HG03520 (cell line): Measurements from ENCODE around the gene TCTN1.

Experiments
- ATAC-seq: cut with Tn5 transposase; IDR thresholded peaks from one replicate; pipeline ENCODE4 v1.9.1; 2021; ENCODE audit warnings: mild to moderate bottlenecking, moderate library complexity; ENCODE audit not compliant: unreplicated experiment

The TCTN1 gene

GRCh38 chr12:110677982-110678381, 64.1 kb downstream of the TCTN1 start:
- no peak for ATAC-seq

DNA sequence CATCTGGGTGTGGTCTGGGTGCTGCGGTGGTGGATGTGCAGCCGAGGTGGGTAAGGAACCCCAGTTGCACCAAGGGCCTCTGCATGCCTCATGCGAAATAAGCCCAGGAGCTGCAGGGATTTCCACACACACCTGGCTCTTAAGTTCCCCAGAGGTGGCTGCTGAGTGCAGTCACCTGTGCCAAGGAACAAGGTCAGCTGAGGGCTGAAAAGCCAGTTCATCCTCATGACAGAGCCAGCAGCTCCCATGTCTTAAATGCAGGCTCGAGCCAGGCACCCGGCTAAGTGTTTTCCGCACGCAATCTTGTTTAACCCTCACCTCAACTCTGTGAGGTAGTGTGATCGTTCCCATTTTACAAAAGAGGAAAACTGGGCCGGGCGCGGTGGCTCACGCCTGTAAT, 65.3 kb downstream of the TCTN1 start:
- ATAC-seq = no peak

DNA sequence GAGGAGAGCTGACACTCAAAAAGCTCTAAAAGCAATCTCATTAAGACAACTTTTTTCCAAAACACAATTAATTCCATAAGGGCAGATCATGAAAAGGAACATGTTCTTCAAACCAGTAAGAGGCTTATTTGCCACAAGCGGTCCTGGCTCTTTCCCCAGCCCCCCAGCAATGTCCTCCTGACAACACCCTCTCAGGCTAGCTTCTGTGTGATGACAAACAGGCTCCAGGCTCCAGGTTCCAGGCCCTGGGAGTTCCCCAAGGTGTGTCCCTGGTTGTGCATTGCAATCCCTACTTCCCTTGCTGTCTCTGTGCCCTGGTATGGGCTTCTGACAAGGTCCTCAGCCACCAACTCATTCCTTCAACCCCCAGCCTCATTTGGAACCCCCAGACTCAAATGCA, 66.1 kb downstream of the TCTN1 start:
- ATAC-seq = no peak

GRCh38 chr12:110683888-110684287, 70.0 kb downstream of the TCTN1 start:
- ATAC-seq = no peak

DNA sequence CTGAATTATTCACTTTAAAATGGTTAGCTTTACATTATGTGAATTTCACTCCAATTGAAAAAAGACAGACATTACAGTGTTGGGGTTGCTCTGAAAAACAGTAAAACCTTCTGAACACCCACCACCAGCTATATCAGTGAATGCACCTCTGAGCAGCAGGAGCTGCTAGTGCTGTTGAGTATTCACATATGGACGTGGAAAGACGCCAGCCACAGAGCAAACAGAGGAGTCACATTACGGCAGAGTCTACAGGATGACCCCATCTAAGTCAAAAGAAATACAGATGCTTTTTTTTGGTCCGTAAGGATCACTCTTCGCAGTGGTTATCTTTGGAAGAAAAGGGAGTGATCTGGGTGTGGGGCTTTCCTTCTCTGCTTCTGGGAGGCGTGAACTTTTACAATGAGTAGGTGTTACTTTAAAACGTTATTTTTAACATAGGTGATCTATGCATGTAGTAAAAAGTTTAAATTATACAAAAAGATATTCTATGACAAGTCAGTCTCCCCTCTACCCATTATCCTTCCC, 70.4 kb downstream of the TCTN1 start:
- ATAC-seq = no peak

- ATAC-seq = no peak
Observed at GRCh38 chr12:110686294-110686903, 72.5 kb downstream of the TCTN1 start.

DNA sequence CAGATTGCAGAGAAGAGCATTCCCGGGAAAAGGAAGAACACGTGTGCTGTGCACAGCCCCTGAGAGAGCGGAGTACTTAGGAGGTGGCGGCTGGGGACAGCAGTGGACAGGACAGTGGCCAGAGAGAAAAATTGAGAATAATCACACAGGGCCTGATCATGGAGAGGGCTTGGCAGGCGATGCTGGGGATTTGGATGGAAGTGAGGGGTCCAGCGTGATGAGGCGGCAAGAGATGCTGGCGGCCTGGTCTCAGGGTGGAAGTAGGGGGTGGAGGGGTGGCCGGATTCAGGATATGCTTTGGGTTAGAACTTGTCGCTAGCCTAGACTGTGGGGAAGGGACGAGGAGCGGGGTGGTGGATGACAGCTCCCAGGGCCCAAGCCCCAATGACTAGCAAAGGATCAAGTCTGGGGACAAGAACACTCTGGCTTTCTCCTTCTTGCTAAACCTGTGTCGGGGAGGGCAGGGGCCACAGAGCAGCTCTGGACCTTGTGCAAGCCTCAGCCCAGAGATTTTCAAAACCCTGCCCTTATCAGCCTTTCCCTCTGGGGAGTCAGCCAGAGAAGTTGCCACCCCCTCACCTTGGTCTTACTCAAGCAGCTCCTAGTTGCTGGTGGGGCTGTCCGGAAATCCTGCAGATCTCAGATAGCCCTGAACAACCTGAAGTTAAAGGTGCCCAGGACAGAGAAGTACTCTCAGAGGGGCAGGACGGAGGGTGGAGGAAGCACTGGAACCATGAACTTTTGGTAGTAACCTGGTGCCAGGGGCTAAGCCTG, 73.7 kb downstream of the TCTN1 start:
- ATAC-seq = no peak

DNA sequence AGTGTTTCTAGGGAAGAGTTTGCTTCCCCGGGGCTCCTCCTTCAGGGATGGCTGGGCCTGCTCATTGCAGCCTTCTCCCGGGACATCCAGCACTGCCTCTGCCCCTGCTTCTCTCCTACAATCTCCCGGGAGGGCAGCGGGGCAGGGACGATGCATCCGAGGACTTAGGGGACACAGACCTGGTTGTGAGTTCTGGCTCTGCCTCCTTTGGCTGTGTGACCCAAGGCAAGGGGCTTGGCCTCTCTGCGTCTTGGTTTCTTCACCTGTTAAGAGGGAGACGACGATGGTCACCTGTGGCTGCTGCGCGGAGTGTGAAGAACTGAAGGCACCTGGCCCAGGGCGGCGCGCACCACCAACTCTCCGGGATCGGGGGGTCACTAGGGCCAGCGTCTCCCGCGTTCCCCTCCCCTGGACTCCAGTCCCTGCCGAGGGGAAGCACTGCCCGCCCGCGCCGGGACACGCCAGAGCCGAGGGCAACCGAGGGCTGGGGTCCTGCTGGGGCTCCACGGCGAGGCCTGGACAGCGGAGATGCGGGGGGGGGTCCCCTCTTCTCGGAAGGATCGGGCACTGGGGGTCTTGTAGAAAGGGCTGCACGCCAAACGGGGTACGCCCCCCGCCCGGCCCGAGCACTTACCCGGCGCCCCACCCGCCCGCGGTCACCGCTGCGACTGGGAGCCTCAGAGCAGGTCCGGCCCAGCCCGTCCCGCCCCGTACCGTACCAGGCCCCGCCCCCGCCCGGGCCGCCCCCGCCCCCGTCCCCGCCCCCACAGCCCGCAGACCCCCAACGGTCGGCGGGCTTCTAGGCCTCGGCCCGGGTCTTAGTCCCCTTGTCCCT, 74.7 kb downstream of the TCTN1 start, which contains the start of gene HVCN1:
HVCN1 (minus strand) TSS at position 670 of the 835 bp plus-strand sequence. CDS start 5,870 bp downstream, outside the sequence.
- no peak for ATAC-seq

DNA sequence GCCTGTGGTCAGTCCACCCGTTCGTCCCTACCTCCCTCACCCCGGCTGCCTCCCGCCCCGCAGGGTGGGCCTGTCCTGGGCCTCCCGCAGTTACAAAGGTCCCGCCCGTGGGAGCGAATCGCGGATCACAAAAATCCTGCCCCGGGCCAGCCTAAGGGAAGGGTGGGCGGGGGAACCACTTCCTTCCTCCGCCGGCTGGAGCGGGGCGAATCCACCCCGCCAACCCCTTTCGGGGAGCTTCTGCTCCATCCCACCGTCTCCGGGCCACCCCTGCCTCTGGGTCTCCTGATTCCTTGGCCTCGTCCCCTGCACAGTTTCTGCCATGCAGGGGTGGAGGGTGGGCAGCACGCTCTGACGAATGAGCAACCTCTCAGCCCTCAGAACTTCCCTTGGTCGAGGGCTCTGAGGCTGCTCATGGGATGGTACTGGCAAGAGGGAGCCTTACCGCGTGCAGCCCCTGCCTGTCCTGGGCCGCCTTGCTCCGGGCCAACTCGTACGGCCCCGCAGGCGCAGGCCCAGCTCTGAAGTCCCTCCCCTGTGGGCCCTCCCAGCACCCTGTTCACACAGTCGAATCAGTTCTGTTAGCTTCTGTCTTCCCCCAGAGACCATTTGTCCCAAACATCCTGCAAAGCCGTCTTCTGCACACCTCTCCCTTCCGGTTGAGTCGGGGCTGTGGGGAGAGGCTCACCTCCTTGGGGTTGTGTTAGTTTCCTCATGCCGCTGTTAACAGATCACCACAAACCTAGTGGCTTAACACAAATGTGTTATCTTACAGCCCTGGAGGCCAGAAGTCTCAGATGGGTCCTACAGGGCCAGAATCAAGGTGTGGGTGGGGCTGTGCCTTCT, 75.6 kb downstream of the TCTN1 start:
- no peak for ATAC-seq

DNA sequence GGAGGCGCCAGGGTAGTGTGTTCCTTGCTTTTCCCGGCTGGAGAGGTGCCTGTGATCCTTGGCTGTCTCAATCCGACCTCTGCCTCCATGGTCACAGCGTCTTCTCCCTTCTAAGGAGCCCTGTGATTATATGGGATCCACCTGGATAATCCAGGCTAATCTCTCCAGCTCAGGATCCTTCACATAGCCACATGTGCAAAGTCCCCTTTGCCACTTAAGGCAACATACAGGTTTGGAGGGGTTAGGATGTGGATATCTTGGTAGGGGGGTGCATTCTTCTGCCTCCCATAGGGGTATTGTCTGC, 76.2 kb downstream of the TCTN1 start:
- ATAC-seq = no peak

- no peak for ATAC-seq
Observed at GRCh38 chr12:110693731-110694130, 79.8 kb downstream of the TCTN1 start.

GRCh38 chr12:110694330-110694901, 80.5 kb downstream of the TCTN1 start:
- ATAC-seq = no peak

- no peak for ATAC-seq
Observed at GRCh38 chr12:110696283-110696682, 82.4 kb downstream of the TCTN1 start.

DNA sequence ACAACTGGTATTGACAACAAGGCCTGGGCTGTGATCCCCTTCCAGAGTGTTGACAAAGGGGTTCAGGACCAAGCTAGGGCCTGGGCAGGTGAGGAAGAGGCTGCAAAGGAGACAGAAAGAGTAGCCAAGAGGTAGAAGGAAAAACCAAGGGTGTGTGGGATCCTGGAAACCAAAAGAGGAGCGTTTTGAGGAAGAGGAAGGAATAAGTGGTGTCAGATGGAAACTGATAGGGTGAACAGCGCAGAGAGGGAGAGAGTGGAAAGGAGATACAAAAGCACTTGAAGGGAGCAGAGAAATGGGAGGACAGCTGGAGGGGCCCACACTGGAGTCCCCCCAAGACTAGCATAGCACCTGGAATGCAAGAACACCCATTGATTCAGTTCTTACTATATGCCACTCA, 83.3 kb downstream of the TCTN1 start:
- no peak for ATAC-seq

DNA sequence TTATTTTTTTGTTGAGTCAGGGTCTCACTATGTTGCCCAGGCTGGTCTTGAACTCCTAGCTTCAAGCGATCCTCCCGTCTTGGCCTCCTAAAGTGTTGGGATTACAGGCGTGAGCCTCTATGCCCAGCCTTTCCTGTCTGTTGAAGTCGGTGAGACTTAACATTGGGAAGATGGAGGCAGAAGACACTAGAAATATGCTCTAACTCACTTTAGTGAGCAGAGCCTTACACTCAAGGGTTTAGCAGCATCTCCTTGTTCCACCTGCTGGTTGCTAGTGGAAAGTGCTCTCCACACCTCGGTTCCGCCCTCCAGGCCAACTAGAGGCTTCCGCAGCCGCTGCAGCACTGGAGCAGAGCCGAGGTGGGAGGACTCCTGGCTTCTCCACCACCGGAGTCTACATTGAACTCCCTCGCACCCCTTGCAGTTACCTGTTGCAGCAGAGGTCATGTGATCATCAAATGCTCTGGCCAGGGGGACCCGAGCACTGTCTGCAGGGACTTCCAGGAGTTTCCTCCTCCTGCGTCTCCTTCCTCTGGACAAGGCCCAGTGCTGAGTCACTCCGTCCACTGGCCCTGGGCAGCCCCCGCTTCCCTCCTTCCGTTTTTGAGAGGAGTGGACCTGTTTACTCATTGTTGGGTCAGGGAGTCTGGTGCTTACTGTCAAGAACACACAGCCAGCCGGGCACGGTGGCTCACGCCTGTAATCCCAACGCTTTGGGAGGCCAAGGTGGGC, 84.4 kb downstream of the TCTN1 start:
- peak; percentile 87 for ATAC-seq
